BJ (cell line): ENCODE measurements around the gene CCBE1. TPM values are rescaled to one million over a fixed set of nuclear protein-coding genes. Genes with fewer than 3 reads are reported as not detected.

Experiments used
- CTCF ChIA-PET: fragments of 350-600 bp; formaldehyde crosslinking; extraction: SDS; loops from one replicate; lab custom pipeline; 2021; ENCODE audit warnings: antibody characterized with exemption, inconsistent platforms; lab: Yijun Ruan, JAX
- POLR2A ChIA-PET: fragments of 300-600 bp; sonication (Branson Sonifier 250); formaldehyde crosslinking; extraction: SDS; loops from one replicate; lab custom pipeline; 2021; ENCODE audit warnings: antibody characterized with exemption; lab: Charles Lee
- DNase-seq: peaks from one replicate; pipeline ENCODE4 v3.0.0-alpha.2; 2011; ENCODE audit warnings: low read depth
- H3K27me3 ChIP-seq: 2 replicates; pipeline ENCODE4 v1.6.0; 2011; ENCODE audit warnings: low read length; ENCODE audit not compliant: control insufficient read depth, insufficient read depth
- H3K36me3 ChIP-seq: 2 replicates; pipeline ENCODE4 v1.5.1; 2011; ENCODE audit warnings: low read length; ENCODE audit not compliant: control insufficient read depth, insufficient read depth
- H3K4me3 ChIP-seq: 2 replicates; pipeline ENCODE4 v1.5.1; 2011; ENCODE audit warnings: low read depth, mild to moderate bottlenecking, control low read depth, low read length
- polyA plus RNA-seq: library from polyadenylated mRNA; depleted of rRNA; stranded (reverse); fragments of >200 nt; gene quantifications from 2 replicates; pipeline ENCODE4 v1.2.3, GENCODE V29; 2011
- TF ChIP-seq, protein P1 (sequence below): IDR thresholded peaks from 2 replicates; pipeline ENCODE4 v1.5.1; 2011; ENCODE audit warnings: low read depth, mild to moderate bottlenecking, control low read depth, inconsistent platforms, low read length, moderate library complexity; ENCODE audit not compliant: insufficient read depth

Gene CCBE1
- polyA plus RNA-seq, 1 experiment, result 51.2 TPM

DNA sequence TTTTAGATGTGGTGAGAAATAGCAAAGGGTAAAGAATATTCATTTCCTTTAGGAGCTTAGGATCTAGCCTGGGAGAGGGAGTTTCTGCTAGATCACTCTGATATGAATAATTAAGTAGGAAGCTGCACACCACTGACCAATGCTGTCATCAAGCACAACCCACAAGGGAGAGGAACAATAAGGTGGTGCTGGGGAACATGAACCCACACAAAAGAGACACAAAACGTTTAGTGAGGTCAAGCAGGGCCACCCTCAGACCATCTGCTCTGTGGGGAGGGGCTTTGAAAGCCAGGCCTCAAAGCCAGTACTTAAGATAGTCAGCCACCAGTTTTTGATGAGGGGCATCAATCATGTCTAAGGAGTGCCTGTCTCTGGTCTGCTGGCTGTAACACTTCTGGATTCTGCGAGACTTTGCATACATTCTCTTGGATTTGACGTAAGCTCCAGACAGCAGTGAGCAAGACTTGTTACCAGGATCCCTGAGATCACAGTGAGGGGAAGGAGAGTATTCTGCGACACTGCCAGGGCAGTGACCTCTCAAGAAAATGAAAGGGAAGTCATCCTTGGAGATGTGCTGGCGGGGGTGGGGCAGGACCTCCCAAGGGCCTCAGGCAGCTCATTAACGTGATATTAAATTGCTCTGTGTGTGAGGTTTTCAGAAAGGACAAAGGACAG is 127.0 kb downstream of the CCBE1 start:
- ChIA-PET CTCF (no interaction called here), POLR2A (no interaction called here)
- Histone ChIP-seq H3K36me3 (no peaks in the 10 kb centered on the region), H3K4me3 (no peak overlapping the region), H3K27me3 (no peaks in the 10 kb centered on the region)
- no peak for DNase-seq
- TF ChIP-seq, protein P1, sequence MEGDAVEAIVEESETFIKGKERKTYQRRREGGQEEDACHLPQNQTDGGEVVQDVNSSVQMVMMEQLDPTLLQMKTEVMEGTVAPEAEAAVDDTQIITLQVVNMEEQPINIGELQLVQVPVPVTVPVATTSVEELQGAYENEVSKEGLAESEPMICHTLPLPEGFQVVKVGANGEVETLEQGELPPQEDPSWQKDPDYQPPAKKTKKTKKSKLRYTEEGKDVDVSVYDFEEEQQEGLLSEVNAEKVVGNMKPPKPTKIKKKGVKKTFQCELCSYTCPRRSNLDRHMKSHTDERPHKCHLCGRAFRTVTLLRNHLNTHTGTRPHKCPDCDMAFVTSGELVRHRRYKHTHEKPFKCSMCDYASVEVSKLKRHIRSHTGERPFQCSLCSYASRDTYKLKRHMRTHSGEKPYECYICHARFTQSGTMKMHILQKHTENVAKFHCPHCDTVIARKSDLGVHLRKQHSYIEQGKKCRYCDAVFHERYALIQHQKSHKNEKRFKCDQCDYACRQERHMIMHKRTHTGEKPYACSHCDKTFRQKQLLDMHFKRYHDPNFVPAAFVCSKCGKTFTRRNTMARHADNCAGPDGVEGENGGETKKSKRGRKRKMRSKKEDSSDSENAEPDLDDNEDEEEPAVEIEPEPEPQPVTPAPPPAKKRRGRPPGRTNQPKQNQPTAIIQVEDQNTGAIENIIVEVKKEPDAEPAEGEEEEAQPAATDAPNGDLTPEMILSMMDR, result no peak

DNA sequence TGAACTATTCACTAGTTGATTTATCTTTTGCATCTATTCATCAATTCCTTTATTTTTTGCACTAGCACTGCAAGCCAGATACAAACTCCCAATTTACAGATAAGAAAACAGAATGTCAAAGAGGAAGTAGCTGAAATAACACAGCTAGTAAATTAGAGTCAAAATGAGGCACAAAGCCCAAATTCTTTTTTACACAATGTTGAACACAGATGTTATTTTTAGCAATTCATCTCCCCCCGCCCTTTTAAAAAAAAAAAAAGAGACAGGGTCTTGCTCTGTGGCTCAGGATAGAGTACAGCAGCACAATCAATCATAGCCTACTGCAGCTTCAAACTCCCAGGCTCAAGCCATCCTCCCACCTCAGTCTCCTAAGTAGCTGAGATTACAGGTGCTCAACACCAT is 127.8 kb downstream of the CCBE1 start:
- ChIA-PET POLR2A (interaction anchor here (0.7 kb wide), 1 partner anchor 137 kb away, joined by 16 read pairs; no protein-coding TSS in a partner anchor), CTCF (interaction anchor here (1.1 kb wide), 1 partner anchor 13 kb away, joined by 6 read pairs; no protein-coding TSS in a partner anchor)
- Histone ChIP-seq H3K36me3 (no peaks in the 10 kb centered on the region), H3K4me3 (no peak overlapping the region), H3K27me3 (no peaks in the 10 kb centered on the region)
- TF ChIP-seq, protein P1, result no peak
- no peak for DNase-seq

DNA sequence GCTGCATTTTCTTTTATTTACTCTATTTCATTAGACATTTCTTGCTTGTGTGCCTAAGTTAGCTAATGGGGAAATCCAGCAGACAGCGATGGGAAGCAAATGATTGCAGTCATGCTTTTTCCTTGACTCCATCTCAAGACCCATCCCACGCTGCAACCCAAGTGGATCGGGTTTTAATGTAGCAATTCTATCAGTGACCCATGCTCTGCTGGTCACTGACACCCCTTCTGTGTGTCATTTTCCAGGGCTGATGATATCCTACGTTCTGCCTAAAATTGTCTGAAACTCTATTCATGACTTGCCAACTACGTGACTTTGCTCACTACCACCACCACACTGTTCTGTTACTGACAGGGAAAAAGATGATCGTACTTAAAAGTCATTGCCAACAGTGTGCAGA is 129.8 kb downstream of the CCBE1 start:
- no peaks in the 10 kb centered on the region for H3K36me3 ChIP-seq
- TF ChIP-seq, protein P1, result no peak
- ChIA-PET POLR2A (no interaction called here), CTCF (interaction anchor here (1.0 kb wide), 1 partner anchor 15 kb away, joined by 3 read pairs; no protein-coding TSS in a partner anchor)
- no peak overlapping the region for H3K4me3 ChIP-seq
- no peak for DNase-seq
- H3K27me3 ChIP-seq, result no peaks in the 10 kb centered on the region

DNA sequence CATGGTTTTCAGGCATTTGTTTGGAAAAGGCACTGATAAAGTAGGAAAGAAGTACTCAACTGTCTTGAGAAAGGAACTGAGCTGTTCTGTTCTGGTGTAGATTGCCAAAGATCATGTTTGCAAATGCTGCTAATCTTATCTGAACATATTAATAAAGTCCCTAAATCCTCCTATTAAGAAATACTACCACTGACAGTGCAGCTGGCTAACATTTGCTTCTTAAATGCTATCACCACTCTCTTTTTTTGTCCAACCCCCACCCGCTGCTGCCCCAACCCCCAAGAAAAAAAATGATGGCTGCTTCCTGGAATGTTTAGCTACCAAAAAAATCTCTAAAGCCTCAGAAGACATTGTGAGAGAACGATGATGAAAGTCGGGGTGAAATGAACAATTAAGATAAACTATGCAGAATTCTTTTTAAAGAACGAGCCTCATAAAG is 130.7 kb downstream of the CCBE1 start:
- Histone ChIP-seq H3K36me3 (no peaks in the 10 kb centered on the region), H3K4me3 (no peak overlapping the region), H3K27me3 (no peaks in the 10 kb centered on the region)
- TF ChIP-seq, protein P1, result no peak
- POLR2A ChIA-PET, result interaction anchor here (0.5 to 0.7 kb wide), 2 partner anchors 193 to 201 kb away, joined by 3 to 6 read pairs; no protein-coding TSS in a partner anchor
- CTCF ChIA-PET, result interaction anchor here (0.7 kb wide), 2 partner anchors 23 to 104 kb away, joined by 3 read pairs; no protein-coding TSS in a partner anchor
- no peak for DNase-seq

DNA sequence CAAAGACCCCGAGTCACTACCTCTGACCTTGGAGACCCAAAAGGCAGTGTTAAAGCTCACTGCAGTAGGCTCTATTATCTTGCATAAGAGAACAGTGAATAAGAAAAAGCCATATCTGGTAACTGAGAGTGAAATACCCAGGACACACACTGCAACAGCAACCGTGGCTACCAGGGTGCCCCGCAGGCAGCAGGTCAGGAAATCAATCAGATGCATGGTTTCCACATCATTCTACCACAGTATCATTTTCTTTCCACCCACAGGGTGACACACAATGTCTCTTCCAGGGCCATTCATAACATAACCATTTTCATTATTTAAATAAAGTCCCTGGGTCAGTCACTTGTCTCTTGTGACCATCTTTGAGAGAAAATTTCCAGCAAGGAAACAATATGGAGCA is 131.3 kb downstream of the CCBE1 start:
- CTCF ChIA-PET, result no interaction called here

More for the DNA sequence above, 131.3 kb downstream of the CCBE1 start:
- no peaks in the 10 kb centered on the region for H3K27me3 ChIP-seq
- TF ChIP-seq, protein P1, result no peak
- H3K4me3 ChIP-seq, result no peak overlapping the region
- no peak for DNase-seq
- POLR2A ChIA-PET, result interaction anchor here (0.5 kb wide), 1 partner anchor 202 kb away, joined by 6 read pairs; no protein-coding TSS in a partner anchor
- H3K36me3 ChIP-seq, result no peaks in the 10 kb centered on the region
